Measurements from ENCODE around the gene MCTP2.

GRCh38 chr15:94443186-94443585 lies 211.8 kb downstream of the MCTP2 start:
- TF ChIP-seq POLR2A (IDR thresholded peaks at IDR 0.05) = no peak
- TF ChIP-seq, protein P1, sequence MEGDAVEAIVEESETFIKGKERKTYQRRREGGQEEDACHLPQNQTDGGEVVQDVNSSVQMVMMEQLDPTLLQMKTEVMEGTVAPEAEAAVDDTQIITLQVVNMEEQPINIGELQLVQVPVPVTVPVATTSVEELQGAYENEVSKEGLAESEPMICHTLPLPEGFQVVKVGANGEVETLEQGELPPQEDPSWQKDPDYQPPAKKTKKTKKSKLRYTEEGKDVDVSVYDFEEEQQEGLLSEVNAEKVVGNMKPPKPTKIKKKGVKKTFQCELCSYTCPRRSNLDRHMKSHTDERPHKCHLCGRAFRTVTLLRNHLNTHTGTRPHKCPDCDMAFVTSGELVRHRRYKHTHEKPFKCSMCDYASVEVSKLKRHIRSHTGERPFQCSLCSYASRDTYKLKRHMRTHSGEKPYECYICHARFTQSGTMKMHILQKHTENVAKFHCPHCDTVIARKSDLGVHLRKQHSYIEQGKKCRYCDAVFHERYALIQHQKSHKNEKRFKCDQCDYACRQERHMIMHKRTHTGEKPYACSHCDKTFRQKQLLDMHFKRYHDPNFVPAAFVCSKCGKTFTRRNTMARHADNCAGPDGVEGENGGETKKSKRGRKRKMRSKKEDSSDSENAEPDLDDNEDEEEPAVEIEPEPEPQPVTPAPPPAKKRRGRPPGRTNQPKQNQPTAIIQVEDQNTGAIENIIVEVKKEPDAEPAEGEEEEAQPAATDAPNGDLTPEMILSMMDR (IDR thresholded peaks at IDR 0.05 in 8 of 11, conservative IDR thresholded peaks at IDR 0.05 in 3 of 11) = no peak

Data from spleen (tissue), 7 donors.